Ishikawa (cell line): ENCODE data around the gene GTF2F1.

Experiments used
- CEBPB ChIP-seq: IDR thresholded peaks from 2 replicates; pipeline ENCODE4 v1.6.1; 2012
- CREB1 ChIP-seq: IDR thresholded peaks from 2 replicates; pipeline ENCODE4 v1.6.1; 2012; ENCODE audit warnings: low read depth
- EGR1 ChIP-seq: IDR thresholded peaks from 2 replicates; pipeline ENCODE4 v1.6.1; 2012
- EP300 ChIP-seq: IDR thresholded peaks from 2 replicates; pipeline ENCODE4 v1.6.1; 2012; ENCODE audit warnings: borderline replicate concordance
- NFIC ChIP-seq: IDR thresholded peaks from 2 replicates; pipeline ENCODE4 v1.6.1; 2012
- RAD21 ChIP-seq: IDR thresholded peaks from 2 replicates; pipeline ENCODE4 v1.6.1; 2012; ENCODE audit warnings: low read depth
- REST ChIP-seq: IDR thresholded peaks from 2 replicates; pipeline ENCODE4 v1.6.1; 2012; ENCODE audit warnings: low read depth, mild to moderate bottlenecking
- TAF1 ChIP-seq: IDR thresholded peaks from 2 replicates; pipeline ENCODE4 v1.6.1; 2012; ENCODE audit warnings: low read depth, mild to moderate bottlenecking
- TEAD4 ChIP-seq: IDR thresholded peaks from 2 replicates; pipeline ENCODE4 v1.6.1; 2012

- TF ChIP-seq EGR1 (no peak), EP300 (no peak), RAD21 (no peak), NFIC (no peak), TAF1 (no peak), REST (no peak), CEBPB (no peak), TEAD4 (no peak), CREB1 (no peak)
These were observed 40.7 kb upstream of the GTF2F1 start, which contains the start of gene SLC25A41 for GRCh38 chr19:6433663-6434062.
